K562 (cell line): ENCODE data around the gene LRRC4C. TPM values are rescaled to one million over a fixed set of nuclear protein-coding genes. Genes with fewer than 3 reads are reported as not detected.

Experiments used
- ATAC-seq: fragments of 200-7000 bp; cut with Tn5 transposase; 3 replicates; pipeline ENCODE4 v1.9.1; 2020; ENCODE audit warnings: moderate library complexity
- BruUV-seq: library from RNA; stranded (reverse); fragments of 400-500 nt; replicated peaks from 2 replicates; lab custom pipeline; 2021; lab: Mats Ljungman, UMichigan
- CTCF ChIA-PET: fragments of 300-600 bp; formaldehyde crosslinking; extraction: SDS; loops from one replicate; lab custom pipeline; 2021; ENCODE audit warnings: low intra/inter-chr PET ratio; lab: Yijun Ruan, JAX
- POLR2A ChIA-PET: fragments of 300-600, 350-650 bp; sonication (Branson Sonifier 250); formaldehyde crosslinking; extraction: SDS; loops from one replicate; lab custom pipeline; 2021; ENCODE audit warnings: antibody characterized with exemption, inconsistent platforms; lab: Yijun Ruan, JAX
- DNase-seq, 4 experiments: peaks; one replicate each; pipeline versions ENCODE4 v3.0.0 to v3.0.0-alpha.2; 2011 to 2018; ENCODE audit warnings: low spot score in 3 of 4, mixed read lengths in 3 of 4; ENCODE audit errors: extremely low read depth in 1 of 4
- FAIRE-seq: peaks from 2 replicates; lab custom pipeline; 2011; peaks lifted over from hg19 to GRCh38; lab: Jason Lieb, UNC
- H2AFZ ChIP-seq: 2 replicates; pipeline ENCODE4 v1.6.0; 2011; ENCODE audit warnings: low read depth, low read length, control low read depth, inconsistent platforms
- H3K27ac ChIP-seq: fragments of 200-600 bp; 3 replicates; pipeline ENCODE4 v1.8.0; 2011; ENCODE audit warnings: low read depth, mild to moderate bottlenecking, control low read depth, inconsistent platforms, low read length, moderate library complexity, mixed read lengths; ENCODE audit errors: extremely low read depth
- H3K27me3 ChIP-seq, 2 experiments: fragments of 300-600 bp in 1 of 2; 2 replicates in 1 of 2; 3 replicates in 1 of 2; pipeline versions ENCODE4 v1.6.0 to v1.8.0; 2011; ENCODE audit warnings: inconsistent platforms in 2 of 2, low read length in 2 of 2, mild to moderate bottlenecking in 1 of 2, mixed read lengths in 1 of 2, moderate library complexity in 1 of 2; ENCODE audit not compliant: control insufficient read depth in 2 of 2, insufficient read depth in 2 of 2
- H3K36me3 ChIP-seq: fragments of 300-600 bp; 3 replicates; pipeline ENCODE4 v1.8.0; 2011; ENCODE audit warnings: mild to moderate bottlenecking, low read length, inconsistent platforms; ENCODE audit not compliant: control insufficient read depth, insufficient read depth
- H3K4me1 ChIP-seq, 2 experiments: fragments of 200-600 bp in 1 of 2; replicated peaks in 1 of 2; 2 replicates in 1 of 2; 3 replicates in 1 of 2; pipeline versions ENCODE4 v1.5.1 to v1.8.0; 2011; ENCODE audit warnings: inconsistent platforms in 2 of 2, low read length in 2 of 2, mild to moderate bottlenecking in 1 of 2, mixed read lengths in 1 of 2, moderate library complexity in 1 of 2; ENCODE audit not compliant: control insufficient read depth in 2 of 2, insufficient read depth in 2 of 2
- H3K4me2 ChIP-seq: 2 replicates; pipeline ENCODE4 v1.6.1; 2011; ENCODE audit warnings: low read length, control low read depth, inconsistent platforms, mixed read lengths; ENCODE audit not compliant: insufficient read depth
- H3K4me3 ChIP-seq: fragments of 200-600 bp; sonication (generic), shearing (Covaris generic); 2 replicates; pipeline ENCODE4 v1.5.1; 2016; ENCODE audit warnings: control low read depth, inconsistent platforms
- H3K79me2 ChIP-seq: fragments of 200-600 bp; 3 replicates; pipeline ENCODE4 v1.8.0; 2011; ENCODE audit warnings: low read length, inconsistent platforms; ENCODE audit not compliant: control insufficient read depth, insufficient read depth
- H3K9ac ChIP-seq, 2 experiments: 2 replicates each; pipeline versions ENCODE4 v1.6.0 to v1.6.1; 2011; ENCODE audit warnings: low read depth in 2 of 2, low read length in 2 of 2, control low read depth in 1 of 2, inconsistent platforms in 1 of 2, mild to moderate bottlenecking in 1 of 2, mixed read lengths in 1 of 2; ENCODE audit not compliant: insufficient read depth in 1 of 2
- H3K9me1 ChIP-seq: one replicate; pipeline ENCODE4 v1.6.0; 2011; ENCODE audit warnings: inconsistent platforms, mild to moderate bottlenecking, low read length, moderate library complexity; ENCODE audit not compliant: control insufficient read depth, insufficient read depth
- H3K9me3 ChIP-seq: replicated peaks from 2 replicates; pipeline ENCODE4 v1.5.1; 2011; ENCODE audit warnings: low read depth, low read length, inconsistent platforms; ENCODE audit not compliant: control insufficient read depth, insufficient read depth
- H4K20me1 ChIP-seq: replicated peaks from 2 replicates; pipeline ENCODE4 v1.6.1; 2011; ENCODE audit warnings: low read length, inconsistent platforms, mixed read lengths; ENCODE audit not compliant: control insufficient read depth, insufficient read depth
- BRCA1 ChIP-seq, 2 experiments: fragments of 450-650 bp in 1 of 2; sonication (generic) in 1 of 2; formaldehyde crosslinking in 1 of 2; IDR thresholded peaks; 2 replicates each; pipeline versions ENCODE4 v1.5.0 to v1.6.1; 2017 to 2020; ENCODE audit warnings: mild to moderate bottlenecking in 1 of 2, missing genetic modification reagents in 1 of 2
- FOXP4 ChIP-seq: sonication (generic); formaldehyde crosslinking; IDR thresholded peaks from 2 replicates; pipeline ENCODE4 v1.8.0; 2022; ENCODE audit warnings: mild to moderate bottlenecking, missing genetic modification reagents, borderline replicate concordance
- GATAD2B ChIP-seq: fragments of 450-650 bp; IDR thresholded peaks from 2 replicates; pipeline ENCODE4 v1.6.1; 2017; ENCODE audit warnings: mild to moderate bottlenecking, borderline replicate concordance
- RFX1 ChIP-seq: fragments of 450-650 bp; IDR thresholded peaks from 2 replicates; pipeline ENCODE4 v1.6.1; 2016; ENCODE audit warnings: mild to moderate bottlenecking, moderate library complexity
- SMC3 ChIP-seq: conservative IDR thresholded peaks from 2 replicates; pipeline ENCODE4 v1.6.1; 2011; ENCODE audit warnings: low read depth, low read length, improper control_type of control experiment; ENCODE audit not compliant: insufficient read depth
- ZNF584 ChIP-seq: fragments of 200-800 bp; sonication (Bioruptor generic); IDR thresholded peaks from 2 replicates; pipeline ENCODE4 v1.6.1; 2016; ENCODE audit warnings: low read depth, mild to moderate bottlenecking, missing genetic modification characterization, missing compliant biosample characterization
- ZNF644 ChIP-seq: fragments of 200-800 bp; sonication (Bioruptor generic); IDR thresholded peaks from 2 replicates; pipeline ENCODE4 v1.6.1; 2016; ENCODE audit warnings: low read depth, missing genetic modification characterization, missing compliant biosample characterization
- WGBS: fragments of 100-300 bp; shearing (Covaris generic); methylation state at CpG from one replicate; pipeline ENCODE4 v1.1.6; 2016; ENCODE audit warnings: low coverage, mixed read lengths; ENCODE audit not compliant: insufficient coverage; ENCODE audit errors: missing lambda C conversion rate; 5-methylcytosine and 5-hydroxymethylcytosine counted together
- in situ Hi-C: fragments of 300-500 bp; cut with MboI; formaldehyde crosslinking; loops from 4 replicates; pipeline ENCODE4 v1.15.0; 2018; ENCODE audit warnings: inconsistent platforms, mixed read lengths
- intact Hi-C: fragments of 100-400 bp; cut with micrococcal nuclease; formaldehyde crosslinking; loops from 2 replicates; pipeline ENCODE4 v1.14.2; 2022
- polyA plus RNA-seq, 8 experiments: library from polyadenylated mRNA; depleted of rRNA in 4 of 8; stranded (reverse) in 5 of 8; unstranded in 3 of 8; fragments of >200 nt; fragmentation: Nextera tagmentation in 2 of 8; fragmentation: Illumina TruSeq in 1 of 8; extraction: Ambion mirVana in 2 of 8; extraction: Trizol in 1 of 8; gene quantifications; 2 replicates each; pipeline versions ENCODE4 v1.2.1 to v1.2.3, GENCODE V29; 2011 to 2014; ENCODE audit warnings: inconsistent platforms in 1 of 8, missing spikeins in 1 of 8
- total RNA-seq, 7 experiments: library from RNA; depleted of rRNA in 6 of 7; stranded (reverse); fragments of >200 nt in 6 of 7; fragmentation: Illumina TruSeq in 2 of 7; extraction: Trizol in 2 of 7; gene quantifications; 2 replicates each; pipeline versions ENCODE4 v1.2.1 to v1.2.3, GENCODE V29; 2011 to 2021; ENCODE audit warnings: low replicate concordance in 1 of 7
- TF ChIP-seq, protein P1 (sequence below): sonication (generic); formaldehyde crosslinking; IDR thresholded peaks from 2 replicates; pipeline ENCODE4 v1.4.0; 2020; ENCODE audit warnings: mild to moderate bottlenecking, missing genetic modification reagents

The LRRC4C gene
- total and polyA plus RNA-seq, 9 of the 15 experiments (the other 6 are each of a cell fraction or from before 2014, with no cell fraction given): not detected

DNA sequence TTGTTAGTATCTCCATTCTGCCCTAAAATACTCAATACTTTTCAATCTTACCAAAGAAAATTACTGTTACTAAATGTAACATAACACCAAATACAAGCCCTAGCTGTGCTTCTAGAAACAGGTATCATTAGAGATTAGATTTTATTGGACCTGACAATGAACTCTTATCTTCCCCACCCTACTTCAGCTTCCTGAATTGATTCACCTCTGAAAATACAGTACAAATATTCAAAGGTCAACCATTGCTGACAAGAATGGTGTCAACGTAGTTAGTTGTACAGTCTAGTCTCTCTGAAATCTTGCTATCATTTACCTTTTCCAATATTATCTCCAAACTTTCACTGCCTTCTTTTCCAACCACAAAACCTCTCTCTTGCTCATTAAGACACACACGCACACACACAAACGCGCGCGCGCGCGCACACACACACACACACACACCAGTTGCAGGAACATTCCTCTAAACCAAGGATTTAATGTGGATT is 22.4 kb downstream of the LRRC4C start:
- Histone ChIP-seq H2AFZ (no peak overlapping the region), H3K4me1 (no peaks in the 10 kb centered on the region), H4K20me1 (no peaks in the 10 kb centered on the region), H3K4me2 (no peak overlapping the region), H3K36me3 (no peaks in the 10 kb centered on the region), H3K9ac (no peak overlapping the region), H3K27ac (no peak overlapping the region), H3K27me3 (no peaks in the 10 kb centered on the region), H3K9me3 (no peaks in the 10 kb centered on the region), H3K9me1 (no peaks in the 10 kb centered on the region), H3K79me2 (no peaks in the 10 kb centered on the region), H3K4me3 (no peak overlapping the region)
- WGBS: 3% methylated on average over 9 of the region's 9 CpGs
- intact Hi-C loops: no loop called here
- ChIA-PET POLR2A (no interaction called here), CTCF (no interaction called here)
- ATAC-seq: no peak
- TF ChIP-seq BRCA1 (IDR thresholded peaks at IDR 0.05) (no peak), BRCA1 (CRISPR knock-in tag; IDR thresholded peaks at IDR 0.05) (no peak), GATAD2B (no peak), ZNF584 (CRISPR knock-in tag) (no peak), SMC3 (no peak), FOXP4 (no peak), RFX1 (no peak), ZNF644 (tag) (no peak)
- TF ChIP-seq, protein P1, sequence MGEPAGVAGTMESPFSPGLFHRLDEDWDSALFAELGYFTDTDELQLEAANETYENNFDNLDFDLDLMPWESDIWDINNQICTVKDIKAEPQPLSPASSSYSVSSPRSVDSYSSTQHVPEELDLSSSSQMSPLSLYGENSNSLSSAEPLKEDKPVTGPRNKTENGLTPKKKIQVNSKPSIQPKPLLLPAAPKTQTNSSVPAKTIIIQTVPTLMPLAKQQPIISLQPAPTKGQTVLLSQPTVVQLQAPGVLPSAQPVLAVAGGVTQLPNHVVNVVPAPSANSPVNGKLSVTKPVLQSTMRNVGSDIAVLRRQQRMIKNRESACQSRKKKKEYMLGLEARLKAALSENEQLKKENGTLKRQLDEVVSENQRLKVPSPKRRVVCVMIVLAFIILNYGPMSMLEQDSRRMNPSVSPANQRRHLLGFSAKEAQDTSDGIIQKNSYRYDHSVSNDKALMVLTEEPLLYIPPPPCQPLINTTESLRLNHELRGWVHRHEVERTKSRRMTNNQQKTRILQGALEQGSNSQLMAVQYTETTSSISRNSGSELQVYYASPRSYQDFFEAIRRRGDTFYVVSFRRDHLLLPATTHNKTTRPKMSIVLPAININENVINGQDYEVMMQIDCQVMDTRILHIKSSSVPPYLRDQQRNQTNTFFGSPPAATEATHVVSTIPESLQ (CRISPR knock-in tag): no peak
- DNase-seq: no peak
- FAIRE-seq: no peak
- no TSS peak for BruUV-seq
- in situ Hi-C loops: no loop called here
